ENCODE results near the gene USP17L13. TPM values are rescaled to one million over a fixed set of nuclear protein-coding genes. Genes with fewer than 3 reads are reported as not detected.
"Not testable (repeated sequence)": the region's sequence is repeated elsewhere in the genome, so short reads cannot be mapped to it uniquely, and the experiment has no call there.

USP17L13 gene
- total RNA-seq = not detected

GRCh38 chr4:9224596-9224995, at the start of gene USP17L13:
USP17L13 (plus strand) TSS chr4:9224896; CDS start chr4:9224896, 0 bp downstream.
- H3K4me3 Mint-ChIP-seq; H3K9me3 Mint-ChIP-seq; H3K27me3 Mint-ChIP-seq; H3K4me1 Mint-ChIP-seq; ATAC-seq (replicated peaks); H3K36me3 Mint-ChIP-seq (ENCODE audit: low read depth); H3K27ac Mint-ChIP-seq: not testable (repeated sequence)

- not testable (repeated sequence) for H3K4me1 Mint-ChIP-seq; H3K9me3 Mint-ChIP-seq; ATAC-seq (replicated peaks); H3K27me3 Mint-ChIP-seq; H3K4me3 Mint-ChIP-seq; H3K36me3 Mint-ChIP-seq (ENCODE audit: low read depth); H3K27ac Mint-ChIP-seq
These were observed 14.3 kb upstream of the USP17L13 start, which contains the start of gene USP17L10 for GRCh38 chr4:9210357-9210756. USP17L10 (plus strand) TSS chr4:9210657; CDS start chr4:9210657, 0 bp downstream.

- H3K27ac Mint-ChIP-seq; H3K4me3 Mint-ChIP-seq; H3K9me3 Mint-ChIP-seq; H3K27me3 Mint-ChIP-seq; H3K36me3 Mint-ChIP-seq (ENCODE audit: low read depth); H3K4me1 Mint-ChIP-seq; ATAC-seq (replicated peaks): not testable (repeated sequence)
These were observed 10.0 kb upstream of the USP17L13 start for GRCh38 chr4:9214701-9215100.

GRCh38 chr4:9215105-9215504, 9.6 kb upstream of the USP17L13 start, which contains the start of gene USP17L11:
USP17L11 (plus strand) TSS chr4:9215405; CDS start chr4:9215405, 0 bp downstream.
- ATAC-seq (replicated peaks); H3K36me3 Mint-ChIP-seq (ENCODE audit: low read depth); H3K4me1 Mint-ChIP-seq; H3K27me3 Mint-ChIP-seq; H3K4me3 Mint-ChIP-seq; H3K27ac Mint-ChIP-seq; H3K9me3 Mint-ChIP-seq: not testable (repeated sequence)

GRCh38 chr4:9219852-9220251, 4.8 kb upstream of the USP17L13 start, which contains the start of gene USP17L12:
USP17L12 (plus strand) TSS chr4:9220152; CDS start chr4:9220152, 0 bp downstream.
- not testable (repeated sequence) for H3K36me3 Mint-ChIP-seq (ENCODE audit: low read depth); H3K27me3 Mint-ChIP-seq; H3K4me1 Mint-ChIP-seq; ATAC-seq (replicated peaks); H3K4me3 Mint-ChIP-seq; H3K27ac Mint-ChIP-seq; H3K9me3 Mint-ChIP-seq

GRCh38 chr4:9230249-9230648, 5.6 kb downstream of the USP17L13 start:
- H3K36me3 Mint-ChIP-seq (ENCODE audit: low read depth); H3K27ac Mint-ChIP-seq; H3K9me3 Mint-ChIP-seq; ATAC-seq (replicated peaks); H3K27me3 Mint-ChIP-seq; H3K4me3 Mint-ChIP-seq; H3K4me1 Mint-ChIP-seq: not testable (repeated sequence)

- ATAC-seq (replicated peaks); H3K4me1 Mint-ChIP-seq; H3K36me3 Mint-ChIP-seq (ENCODE audit: low read depth); H3K27ac Mint-ChIP-seq; H3K27me3 Mint-ChIP-seq; H3K4me3 Mint-ChIP-seq; H3K9me3 Mint-ChIP-seq: not testable (repeated sequence)
These were observed 9.4 kb downstream of the USP17L13 start, which contains the start of gene USP17L15 for GRCh38 chr4:9234085-9234484. USP17L15 (plus strand) TSS chr4:9234385; CDS start chr4:9234385, 0 bp downstream.

GRCh38 chr4:9238461-9238860, 13.8 kb downstream of the USP17L13 start:
- H3K4me1 Mint-ChIP-seq; ATAC-seq (replicated peaks); H3K27me3 Mint-ChIP-seq; H3K27ac Mint-ChIP-seq; H3K36me3 Mint-ChIP-seq (ENCODE audit: low read depth); H3K4me3 Mint-ChIP-seq; H3K9me3 Mint-ChIP-seq: not testable (repeated sequence)

- not testable (repeated sequence) for H3K27ac Mint-ChIP-seq; H3K4me1 Mint-ChIP-seq; H3K4me3 Mint-ChIP-seq; ATAC-seq (replicated peaks); H3K9me3 Mint-ChIP-seq; H3K36me3 Mint-ChIP-seq (ENCODE audit: low read depth); H3K27me3 Mint-ChIP-seq
These were observed 18.9 kb downstream of the USP17L13 start, which contains the start of gene USP17L17 for GRCh38 chr4:9243579-9243978. USP17L17 (plus strand) TSS chr4:9243879; CDS start chr4:9243879, 0 bp downstream.

GRCh38 chr4:9247953-9248680, 23.4 kb downstream of the USP17L13 start, which contains the start of gene USP17L18:
USP17L18 (plus strand) TSS chr4:9248630; CDS start chr4:9248630, 0 bp downstream.
- H3K27ac Mint-ChIP-seq; H3K9me3 Mint-ChIP-seq; H3K27me3 Mint-ChIP-seq; ATAC-seq (replicated peaks); H3K36me3 Mint-ChIP-seq (ENCODE audit: low read depth); H3K4me3 Mint-ChIP-seq; H3K4me1 Mint-ChIP-seq: not testable (repeated sequence)

- not testable (repeated sequence) for H3K9me3 Mint-ChIP-seq; H3K27me3 Mint-ChIP-seq; H3K36me3 Mint-ChIP-seq (ENCODE audit: low read depth); H3K4me3 Mint-ChIP-seq; H3K4me1 Mint-ChIP-seq; H3K27ac Mint-ChIP-seq; ATAC-seq (replicated peaks)
These were observed 28.4 kb downstream of the USP17L13 start, which contains the start of gene USP17L19 for GRCh38 chr4:9253078-9253477. USP17L19 (plus strand) TSS chr4:9253378; CDS start chr4:9253378, 0 bp downstream.

GRCh38 chr4:9257824-9258223, 33.1 kb downstream of the USP17L13 start, which contains the start of gene USP17L20:
USP17L20 (plus strand) TSS chr4:9258124; CDS start chr4:9258124, 0 bp downstream.
- H3K4me3 Mint-ChIP-seq; ATAC-seq (replicated peaks); H3K27ac Mint-ChIP-seq; H3K36me3 Mint-ChIP-seq (ENCODE audit: low read depth); H3K9me3 Mint-ChIP-seq; H3K4me1 Mint-ChIP-seq; H3K27me3 Mint-ChIP-seq: not testable (repeated sequence)

GRCh38 chr4:9262572-9262971, 37.9 kb downstream of the USP17L13 start, which contains the start of gene USP17L21:
USP17L21 (plus strand) TSS chr4:9262872; CDS start chr4:9262872, 0 bp downstream.
- not testable (repeated sequence) for H3K4me1 Mint-ChIP-seq; ATAC-seq (replicated peaks); H3K27me3 Mint-ChIP-seq; H3K9me3 Mint-ChIP-seq; H3K27ac Mint-ChIP-seq; H3K4me3 Mint-ChIP-seq; H3K36me3 Mint-ChIP-seq (ENCODE audit: low read depth)

GRCh38 chr4:9267319-9267718, 42.6 kb downstream of the USP17L13 start, which contains the start of gene USP17L22:
USP17L22 (plus strand) TSS chr4:9267619; CDS start chr4:9267619, 0 bp downstream.
- not testable (repeated sequence) for H3K4me1 Mint-ChIP-seq; H3K27ac Mint-ChIP-seq; ATAC-seq (replicated peaks); H3K9me3 Mint-ChIP-seq; H3K4me3 Mint-ChIP-seq; H3K27me3 Mint-ChIP-seq; H3K36me3 Mint-ChIP-seq (ENCODE audit: low read depth)

GRCh38 chr4:9271719-9272118, 47.0 kb downstream of the USP17L13 start:
- not testable (repeated sequence) for H3K4me3 Mint-ChIP-seq; H3K9me3 Mint-ChIP-seq; H3K27ac Mint-ChIP-seq; ATAC-seq (replicated peaks); H3K27me3 Mint-ChIP-seq; H3K4me1 Mint-ChIP-seq; H3K36me3 Mint-ChIP-seq (ENCODE audit: low read depth)
